ENCODE measurements around the gene MAP3K20. TPM values are rescaled to one million over a fixed set of nuclear protein-coding genes. Genes with fewer than 3 reads are reported as not detected.

MAP3K20 gene
- total and polyA plus RNA-seq, 2 of the 4 experiments (the other 2 are of a cell fraction) = 27.5 to 84.4 TPM

DNA sequence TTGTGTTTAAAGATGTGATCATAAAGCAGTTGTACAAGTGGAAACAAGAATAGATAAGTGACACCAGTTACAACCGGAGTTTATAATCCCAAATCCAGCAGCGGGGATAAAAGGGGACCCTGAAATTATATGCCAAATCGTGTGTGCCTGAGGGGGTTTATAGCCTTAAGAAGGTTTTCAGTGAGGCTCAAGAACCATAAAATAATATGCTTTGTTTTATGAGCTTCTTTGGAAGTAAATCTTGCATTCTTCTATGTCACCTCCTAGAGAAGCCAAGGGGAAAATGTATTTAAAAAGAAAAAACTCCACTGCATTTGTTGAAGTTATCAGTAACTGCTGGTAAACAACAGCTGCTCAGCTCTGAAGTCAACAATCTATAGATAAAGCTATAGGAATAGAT, 25.8 kb upstream of the MAP3K20 start:
- Histone ChIP-seq H3K9me3 (ENCODE audit: control insufficient read depth, insufficient read depth, low read length) (no peaks in the 10 kb centered on the region), H3K23ac (ENCODE audit: low read depth, low read length) (peak overlapping the region; percentile 44; the same call in 1 of the 2 replicates), H3K9me1 (ENCODE audit: insufficient read depth, low read length) (peaks cover 15% of the 10 kb centered on the region), H2AFZ (replicated peaks; ENCODE audit: low read length, poor library complexity) (no peak overlapping the region), H3K14ac (replicated peaks; ENCODE audit: low read depth, low read length) (peak overlapping the region; percentile 29), H4K91ac (ENCODE audit: insufficient read depth, low read depth, low read length) (peak overlapping the region; percentile 80; the same call in 1 of the 2 replicates), H3K9ac (ENCODE audit: low read depth, low read length) (no peak overlapping the region), H3K4ac (ENCODE audit: low read depth, low read length) (peak overlapping the region; percentile 57; the same call in 1 of the 2 replicates), H3K56ac (ENCODE audit: extremely low read depth, insufficient read depth, low read length) (peak overlapping the region; percentile 40; the same call in 1 of the 2 replicates), H2AK9ac (replicated peaks; ENCODE audit: low read depth, low read length, poor library complexity) (no peak overlapping the region), H2BK20ac (ENCODE audit: low read depth, low read length) (peak overlapping the region; percentile 69), H3K36me3 (ENCODE audit: control insufficient read depth, insufficient read depth, low read length) (no peaks in the 10 kb centered on the region), H3K18ac (ENCODE audit: low read depth, low read length) (peak overlapping the region; percentile 86; the same call in 1 of the 2 replicates), H3K4me2 (ENCODE audit: low read depth, low read length) (peak overlapping the region; percentile 57; the same call in 1 of the 2 replicates), H3K27me3 (ENCODE audit: control insufficient read depth, insufficient read depth, low read length) (no peaks in the 10 kb centered on the region), H4K8ac (ENCODE audit: low read depth in 2 of 2, low read length in 2 of 2) (peak overlapping the region; percentile 60 to 78), H4K20me1 (ENCODE audit: insufficient read depth, low read length) (no peaks in the 10 kb centered on the region), H3K4me1 (ENCODE audit: control insufficient read depth, insufficient read depth, low read length) (peaks cover 19% of the 10 kb centered on the region), H2BK15ac (ENCODE audit: low read depth, low read length) (peak overlapping the region; percentile 92; the same call in 2 of the 3 replicates), H2AK5ac (ENCODE audit: low read depth, low read length) (peak overlapping the region; percentile 96; the same call in 1 of the 2 replicates), H3K79me1 (ENCODE audit: low read depth in 1 of 2, low read length in 2 of 2) (no peaks in the 10 kb centered on the region), H3K27ac (ENCODE audit: insufficient read depth, low read length) (peak overlapping the region; percentile 31; the same call in 1 of the 2 replicates), H2BK120ac (ENCODE audit: low read depth, low read length) (peak overlapping the region; percentile 87), H3K4me3 (ENCODE audit: insufficient read depth, low read depth, low read length) (no peak overlapping the region), H4K5ac (ENCODE audit: low read depth, low read length) (peak overlapping the region; percentile 78; the same call in 1 of the 2 replicates), H2BK5ac (ENCODE audit: low read depth, low read length, poor library complexity, severe bottlenecking) (peak overlapping the region; percentile 94)
- ChIA-PET POLR2A (ENCODE audit: unreplicated experiment) (interaction anchor here (0.6 kb wide), 1 partner anchor 1462 kb away, joined by 6 read pairs; no protein-coding TSS in a partner anchor), CTCF (interaction anchor here (0.6 to 1.0 kb wide), 2 partner anchors 160 to 1162 kb away, joined by 3 to 4 read pairs; no protein-coding TSS in a partner anchor)
- 100% methylated on average over 1 of the region's 3 CpGs; no CpG with 5 or more reads in 1 of the 2 experiments for WGBS, 2 experiments (ENCODE audit: extremely low coverage in 2 of 2, insufficient read length in 1 of 2)
- no peak for ATAC-seq (ENCODE audit: low read depth)
- no TSS peak for BruUV-seq (replicated peaks)
- dilution Hi-C loops (cut with HindIII; ENCODE audit: low sequenced_read_pairs, unreplicated experiment) = no loop called here
- no peak for DNase-seq
- intact Hi-C loops (cut with micrococcal nuclease) = loop anchor here (1.0 kb wide), 1 partner anchor 27 kb away; no protein-coding TSS in a partner anchor
- in situ Hi-C loops (cut with MboI; ENCODE audit: low sequenced_read_pairs) = loop anchor here (25.0 kb wide), 1 partner anchor 312 kb away; the partner anchor contains the start of gene CDCA7
- TF ChIP-seq, protein P1, sequence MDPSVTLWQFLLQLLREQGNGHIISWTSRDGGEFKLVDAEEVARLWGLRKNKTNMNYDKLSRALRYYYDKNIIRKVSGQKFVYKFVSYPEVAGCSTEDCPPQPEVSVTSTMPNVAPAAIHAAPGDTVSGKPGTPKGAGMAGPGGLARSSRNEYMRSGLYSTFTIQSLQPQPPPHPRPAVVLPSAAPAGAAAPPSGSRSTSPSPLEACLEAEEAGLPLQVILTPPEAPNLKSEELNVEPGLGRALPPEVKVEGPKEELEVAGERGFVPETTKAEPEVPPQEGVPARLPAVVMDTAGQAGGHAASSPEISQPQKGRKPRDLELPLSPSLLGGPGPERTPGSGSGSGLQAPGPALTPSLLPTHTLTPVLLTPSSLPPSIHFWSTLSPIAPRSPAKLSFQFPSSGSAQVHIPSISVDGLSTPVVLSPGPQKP (IDR thresholded peaks at IDR 0.05; ENCODE audit: borderline replicate concordance, low read depth, low read length) = no peak
- TF ChIP-seq BHLHE40 (IDR thresholded peaks at IDR 0.05; ENCODE audit: low read depth, low read length) = no peak
- no peak for TF ChIP-seq MXI1 (IDR thresholded peaks at IDR 0.05; ENCODE audit: borderline replicate concordance, low read depth, low read length)
- TF ChIP-seq, protein P2, sequence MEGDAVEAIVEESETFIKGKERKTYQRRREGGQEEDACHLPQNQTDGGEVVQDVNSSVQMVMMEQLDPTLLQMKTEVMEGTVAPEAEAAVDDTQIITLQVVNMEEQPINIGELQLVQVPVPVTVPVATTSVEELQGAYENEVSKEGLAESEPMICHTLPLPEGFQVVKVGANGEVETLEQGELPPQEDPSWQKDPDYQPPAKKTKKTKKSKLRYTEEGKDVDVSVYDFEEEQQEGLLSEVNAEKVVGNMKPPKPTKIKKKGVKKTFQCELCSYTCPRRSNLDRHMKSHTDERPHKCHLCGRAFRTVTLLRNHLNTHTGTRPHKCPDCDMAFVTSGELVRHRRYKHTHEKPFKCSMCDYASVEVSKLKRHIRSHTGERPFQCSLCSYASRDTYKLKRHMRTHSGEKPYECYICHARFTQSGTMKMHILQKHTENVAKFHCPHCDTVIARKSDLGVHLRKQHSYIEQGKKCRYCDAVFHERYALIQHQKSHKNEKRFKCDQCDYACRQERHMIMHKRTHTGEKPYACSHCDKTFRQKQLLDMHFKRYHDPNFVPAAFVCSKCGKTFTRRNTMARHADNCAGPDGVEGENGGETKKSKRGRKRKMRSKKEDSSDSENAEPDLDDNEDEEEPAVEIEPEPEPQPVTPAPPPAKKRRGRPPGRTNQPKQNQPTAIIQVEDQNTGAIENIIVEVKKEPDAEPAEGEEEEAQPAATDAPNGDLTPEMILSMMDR (conservative IDR thresholded peaks at IDR 0.05; ENCODE audit: low read depth, low read length) = no peak
- TF ChIP-seq CHD1 (IDR thresholded peaks at IDR 0.05; ENCODE audit: low read depth, low read length) = no peak
- no peak for TF ChIP-seq POLR2A (IDR thresholded peaks at IDR 0.05; ENCODE audit: low read depth, low read length)
- TF ChIP-seq NFE2L2 (IDR thresholded peaks at IDR 0.05; ENCODE audit: low read depth, low read length) = no peak
- no peak for TF ChIP-seq SMC3 (IDR thresholded peaks at IDR 0.05; ENCODE audit: low read depth, low read length)
- TF ChIP-seq RCOR1 (IDR thresholded peaks at IDR 0.05; ENCODE audit: insufficient replicate concordance, low read length) = no peak
- no peak for TF ChIP-seq MAZ (IDR thresholded peaks at IDR 0.05; ENCODE audit: borderline replicate concordance, low read depth, low read length)
- no peak for TF ChIP-seq MAFK (IDR thresholded peaks at IDR 0.05; ENCODE audit: low read depth, low read length)
- TF ChIP-seq RFX5 (IDR thresholded peaks at IDR 0.05; ENCODE audit: low read depth, low read length) = no peak
- TF ChIP-seq, protein P3, sequence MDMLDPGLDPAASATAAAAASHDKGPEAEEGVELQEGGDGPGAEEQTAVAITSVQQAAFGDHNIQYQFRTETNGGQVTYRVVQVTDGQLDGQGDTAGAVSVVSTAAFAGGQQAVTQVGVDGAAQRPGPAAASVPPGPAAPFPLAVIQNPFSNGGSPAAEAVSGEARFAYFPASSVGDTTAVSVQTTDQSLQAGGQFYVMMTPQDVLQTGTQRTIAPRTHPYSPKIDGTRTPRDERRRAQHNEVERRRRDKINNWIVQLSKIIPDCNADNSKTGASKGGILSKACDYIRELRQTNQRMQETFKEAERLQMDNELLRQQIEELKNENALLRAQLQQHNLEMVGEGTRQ (IDR thresholded peaks at IDR 0.05; ENCODE audit: low read depth, low read length) = no peak
- no peak for TF ChIP-seq CEBPB (IDR thresholded peaks at IDR 0.05; ENCODE audit: low read depth, low read length)
- TF ChIP-seq RAD21 (IDR thresholded peaks at IDR 0.05; ENCODE audit: low read length) = no peak
